OCI-M2 (cell line): ENCODE results near the gene LCN12.

Experiments
- DNase-seq: peaks from one replicate; lab custom pipeline; 2025; ENCODE audit not compliant: unreplicated experiment; lab: John Stamatoyannopoulos, UW

The LCN12 gene, protein sequence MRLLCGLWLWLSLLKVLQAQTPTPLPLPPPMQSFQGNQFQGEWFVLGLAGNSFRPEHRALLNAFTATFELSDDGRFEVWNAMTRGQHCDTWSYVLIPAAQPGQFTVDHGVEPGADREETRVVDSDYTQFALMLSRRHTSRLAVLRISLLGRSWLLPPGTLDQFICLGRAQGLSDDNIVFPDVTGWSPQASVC

DNA sequence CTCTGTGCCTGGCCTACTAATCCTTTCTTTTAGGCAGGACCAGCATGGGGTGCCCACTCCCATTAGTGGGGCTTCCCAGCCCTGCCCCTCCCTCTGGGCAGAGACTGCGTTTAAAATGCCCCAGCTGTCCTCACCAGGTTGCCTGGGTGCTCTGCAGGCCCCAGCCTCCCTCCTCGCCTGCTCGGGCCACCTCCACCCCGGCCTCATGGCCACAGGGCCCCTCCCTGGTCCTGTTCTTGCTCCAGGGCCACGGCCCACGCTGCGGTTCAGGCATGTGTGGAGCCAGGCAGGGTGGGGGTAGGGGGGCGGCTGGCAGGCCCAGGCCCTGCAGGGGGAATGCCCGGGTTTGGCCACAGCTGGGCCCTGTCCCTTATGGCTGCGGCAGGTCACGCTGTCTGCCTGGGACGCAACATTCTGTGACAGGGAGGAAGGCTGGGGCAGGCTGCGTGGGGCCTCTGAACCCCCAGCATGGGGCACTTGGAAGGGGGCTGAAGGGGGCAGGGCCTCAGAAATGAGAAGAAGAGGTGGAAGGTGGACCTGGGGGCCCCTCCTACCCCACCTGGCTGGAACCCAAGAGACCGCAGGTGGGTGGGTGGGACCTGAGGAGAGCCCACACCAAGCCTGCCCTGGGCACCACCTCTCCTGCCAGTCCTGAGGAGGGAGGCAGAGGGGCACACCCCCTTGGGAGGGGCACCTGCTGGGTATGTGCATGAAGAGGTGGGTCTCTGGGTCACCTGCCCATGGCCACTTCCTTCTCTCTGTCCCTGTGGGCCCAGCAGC lies at the start of gene LCN12:
Gene LCN12 (plus strand): TSS at position 733 of the 780 bp plus-strand sequence. CDS start 55 bp downstream, outside the sequence.
- no peak for DNase-seq

DNA sequence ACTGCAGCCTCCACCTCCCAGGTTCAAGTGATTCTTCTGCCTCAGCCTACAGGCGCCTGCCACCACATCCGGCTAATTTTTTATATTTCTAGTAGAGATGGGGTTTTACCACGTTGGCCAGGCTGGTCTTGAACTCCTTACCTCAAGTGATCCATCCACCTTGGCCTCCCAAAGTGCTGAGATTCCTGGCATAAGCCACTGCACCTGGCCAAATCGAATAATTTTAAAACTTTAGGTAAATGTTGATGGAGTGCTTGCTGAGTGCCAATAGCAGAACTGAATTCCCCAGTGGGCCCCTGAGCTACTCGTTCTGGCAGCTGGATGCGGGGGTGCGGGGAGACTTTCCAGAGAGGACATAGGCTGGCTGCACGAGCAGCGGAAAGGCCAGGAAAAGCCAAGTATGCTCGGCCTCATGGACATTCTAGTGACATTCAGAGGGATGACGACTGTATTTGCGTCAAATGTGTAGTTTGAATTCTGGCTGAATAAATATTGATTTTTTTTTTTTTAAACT lies 49.0 kb upstream of the LCN12 start:
- DNase-seq: no peak

DNA sequence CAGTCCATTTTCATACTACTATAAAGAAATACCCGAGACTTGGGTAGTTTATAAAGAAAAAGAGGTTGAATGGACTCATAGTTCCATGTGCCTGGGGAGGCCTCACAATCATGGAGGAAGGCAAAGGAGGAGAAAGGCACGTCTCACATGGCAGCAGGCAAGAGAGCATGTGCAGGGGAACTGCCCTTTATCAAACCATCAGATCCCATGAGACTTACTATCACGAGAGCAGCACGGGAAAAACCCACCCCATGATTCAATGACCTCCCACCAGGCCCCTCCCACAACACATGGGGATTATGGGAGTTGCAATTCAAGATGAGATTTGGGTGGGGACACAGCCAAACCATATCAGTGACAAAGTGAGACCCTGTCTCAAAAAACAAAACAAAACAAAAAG lies 45.8 kb upstream of the LCN12 start:
- DNase-seq: no peak

DNA sequence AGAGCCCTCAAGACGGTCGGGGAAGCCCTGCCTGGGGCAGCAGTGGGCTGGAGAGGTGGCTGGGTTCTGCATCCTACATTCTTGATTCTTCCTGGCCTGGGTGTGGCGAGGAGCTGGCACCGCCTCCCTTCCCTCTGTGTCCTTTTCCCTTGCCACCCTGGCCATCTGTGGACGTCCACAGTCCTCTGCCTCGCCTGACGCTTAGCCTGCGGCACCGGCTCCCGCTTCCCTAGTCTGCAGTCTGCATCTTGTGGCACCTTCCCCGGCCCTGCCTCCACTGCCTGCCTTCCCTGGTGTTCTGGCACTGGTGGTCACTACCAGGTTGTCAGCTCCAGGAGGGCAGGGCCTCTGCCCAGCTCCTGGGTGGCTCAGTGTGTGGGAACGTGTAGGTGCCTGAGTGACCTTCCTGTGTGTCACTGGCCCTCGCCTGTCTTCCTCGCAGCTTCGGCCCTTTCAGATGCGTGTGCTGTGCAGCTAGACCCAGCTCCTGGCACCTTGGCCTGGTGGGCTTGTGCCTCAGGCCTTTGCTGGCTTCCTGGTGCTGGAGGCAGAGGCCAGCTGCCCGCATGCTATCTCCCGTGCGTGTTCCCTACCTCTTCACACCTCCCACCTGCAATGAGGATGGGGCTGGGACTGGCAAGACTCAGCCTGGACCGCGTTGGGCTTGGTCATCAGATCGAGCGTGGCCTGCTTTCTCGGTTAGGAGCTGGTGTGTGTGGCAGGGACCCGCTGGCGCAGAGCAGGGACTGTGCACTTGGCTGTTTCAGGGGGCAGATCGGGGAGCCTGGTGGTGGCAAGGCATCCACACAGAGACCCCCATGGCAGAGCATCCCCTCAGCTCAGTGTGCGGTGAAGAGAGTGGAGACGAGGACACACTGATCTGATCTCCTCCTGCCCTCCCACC lies 44.8 kb upstream of the LCN12 start:
- DNase-seq: no peak

DNA sequence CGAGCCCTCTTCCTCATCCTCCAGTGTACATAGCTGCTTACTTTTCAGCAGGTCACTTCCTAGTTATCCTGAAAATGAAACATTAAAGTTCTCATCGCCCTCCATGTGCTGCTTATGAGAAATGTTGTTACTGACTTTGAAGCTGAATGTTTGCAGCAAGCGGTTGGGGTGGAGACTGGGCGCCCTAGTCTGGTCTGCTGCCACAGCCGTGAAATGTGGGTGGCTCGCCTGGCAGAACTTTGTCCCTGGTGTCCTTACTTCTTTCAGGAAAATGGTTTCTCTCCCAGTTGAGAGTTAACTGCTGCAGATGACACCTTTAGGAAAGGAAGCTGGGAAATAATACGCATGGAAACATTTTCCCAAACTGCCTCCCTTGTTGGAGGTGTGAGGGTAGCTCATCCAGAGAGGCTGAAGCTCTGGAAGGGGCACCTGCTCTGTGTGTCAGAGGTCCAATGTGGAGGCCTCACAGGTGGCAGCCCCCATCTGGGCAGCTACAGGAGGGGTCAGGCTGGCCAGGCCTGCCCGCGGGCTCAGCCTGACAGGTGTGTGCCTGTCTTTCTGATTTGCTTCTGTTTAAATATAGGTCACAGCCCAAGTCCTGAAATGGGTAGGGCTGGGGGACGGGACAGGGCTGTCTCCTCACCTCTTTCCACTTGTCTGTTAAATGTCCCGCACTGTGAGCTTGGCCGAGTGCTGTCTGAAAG lies 41.7 kb upstream of the LCN12 start:
- DNase-seq: no peak

DNA sequence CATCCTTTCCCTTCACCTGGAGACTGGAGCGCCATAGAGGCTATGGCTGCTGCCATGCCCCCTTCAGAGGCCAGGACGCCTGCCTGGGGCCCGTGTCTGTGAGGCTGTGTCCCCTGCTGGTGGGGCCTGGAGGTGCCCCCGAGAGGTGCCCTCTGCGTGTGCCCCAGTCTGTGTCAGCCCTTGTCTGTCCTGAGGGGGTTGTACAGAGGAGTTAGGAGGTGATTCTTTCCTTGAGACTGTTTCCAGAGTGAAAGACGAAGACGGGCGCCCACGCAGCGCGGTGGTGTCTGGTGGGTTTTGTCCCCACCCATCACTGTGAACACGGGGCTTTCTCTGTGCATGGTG lies 41.2 kb upstream of the LCN12 start:
- DNase-seq: no peak

DNA sequence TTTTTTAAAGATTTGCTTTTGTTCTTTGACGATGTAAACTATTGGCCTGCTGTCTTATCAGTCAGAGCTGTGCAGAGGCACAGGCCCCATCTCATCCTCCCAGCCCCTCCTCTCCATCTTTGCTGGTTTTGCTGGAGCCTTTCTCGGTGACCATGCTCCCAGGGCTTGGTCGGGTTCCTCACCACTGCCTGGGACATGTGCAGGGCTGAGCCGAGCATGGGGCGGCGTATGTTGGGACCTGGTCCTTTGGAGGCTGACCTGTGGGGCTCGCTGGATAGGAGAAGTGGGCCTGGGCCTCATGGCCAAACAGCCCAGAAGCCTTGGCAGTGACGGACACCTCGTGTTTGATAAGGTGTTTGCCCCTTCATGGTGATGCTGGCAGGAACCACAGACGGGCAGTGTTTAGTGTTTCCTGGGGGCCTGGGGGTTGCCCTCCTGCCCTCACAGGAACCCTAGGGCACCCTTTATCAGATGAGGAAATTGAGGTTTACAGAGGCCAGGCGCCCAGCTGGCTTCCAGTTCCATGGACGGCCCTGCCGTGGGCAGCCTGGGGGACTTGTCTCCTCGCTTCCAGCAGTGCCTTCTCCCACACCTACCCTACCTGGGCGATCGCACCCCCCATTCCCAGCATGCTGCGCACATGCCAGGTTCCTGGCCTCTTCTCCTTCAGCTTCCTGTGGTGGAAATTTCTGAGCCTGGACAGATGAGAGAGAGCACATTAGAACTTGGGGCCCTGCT lies 38.2 kb upstream of the LCN12 start:
- DNase-seq: no peak

DNA sequence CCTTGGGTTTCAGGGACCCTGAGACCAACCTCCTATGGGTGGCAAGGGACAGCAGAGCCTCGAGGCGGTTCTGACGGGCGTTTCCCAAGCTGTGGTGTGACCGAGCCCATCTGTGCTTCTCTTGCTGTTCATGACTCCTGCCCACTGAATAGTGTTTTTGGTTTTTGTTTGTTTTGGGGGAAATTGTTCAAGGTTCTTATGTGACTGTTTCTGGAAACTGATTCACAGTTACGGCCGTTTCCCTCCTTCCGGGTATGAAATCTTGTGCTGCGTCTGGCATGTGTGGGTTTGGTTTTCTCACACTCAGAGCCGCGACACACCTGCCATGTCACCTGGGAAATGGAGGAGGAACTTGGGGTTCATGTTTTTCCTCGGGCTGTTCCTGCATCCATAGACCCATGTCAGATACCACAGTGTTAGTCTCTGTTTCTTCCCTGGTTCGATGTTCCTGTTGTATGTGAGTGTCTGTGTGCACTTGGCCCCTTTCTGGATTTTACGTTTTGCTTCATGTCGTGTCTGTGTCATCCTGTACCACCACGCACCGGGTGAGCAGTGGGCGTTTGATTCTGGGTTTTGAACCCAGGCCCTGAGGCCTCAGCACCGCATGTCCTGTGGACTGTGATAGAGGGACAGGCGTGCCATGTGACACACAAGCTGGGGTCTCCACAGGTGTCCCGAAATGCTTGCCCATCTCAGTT lies 36.3 kb upstream of the LCN12 start:
- no peak for DNase-seq

DNA sequence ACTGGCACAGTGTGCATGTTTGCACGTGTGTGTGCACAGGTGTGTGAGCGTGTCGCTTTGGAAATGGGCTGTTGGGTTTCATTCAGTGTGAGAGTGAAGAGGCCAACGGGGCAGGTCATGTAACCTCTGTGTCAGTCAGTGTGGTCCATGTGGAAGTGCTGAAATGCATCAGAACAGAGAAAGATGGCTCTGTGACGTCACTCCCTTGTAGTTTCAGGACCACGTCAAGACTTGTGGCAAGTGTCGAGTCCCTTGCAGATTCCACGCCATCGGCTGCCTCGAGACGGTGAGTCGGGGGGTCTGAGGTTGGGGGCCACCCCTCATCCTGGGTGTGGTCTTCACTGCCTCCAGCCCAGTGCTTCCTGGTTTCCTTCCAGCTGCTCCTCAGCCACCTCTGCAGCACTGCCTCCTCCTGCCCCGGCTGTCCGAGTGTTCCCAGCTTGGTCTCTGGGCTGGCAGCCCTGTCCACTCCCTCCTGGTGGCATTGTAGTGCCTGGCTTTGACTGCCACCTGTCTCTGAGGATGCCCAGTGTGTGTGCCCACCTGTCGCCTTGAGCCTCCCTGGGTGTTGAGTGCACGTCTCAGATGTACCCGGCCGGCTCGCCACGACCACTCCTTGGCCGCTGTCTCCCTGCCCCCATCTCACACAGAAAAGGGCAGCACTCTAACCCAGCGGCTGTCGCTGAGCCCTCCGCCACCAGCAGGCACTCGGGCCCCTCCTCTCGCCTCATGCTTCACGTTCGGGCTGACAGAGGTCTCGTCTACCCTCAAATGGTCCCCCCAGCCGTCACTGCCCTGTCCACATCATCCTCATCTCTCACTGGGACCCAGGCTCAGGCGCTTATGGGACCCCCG lies 35.5 kb upstream of the LCN12 start:
- DNase-seq: no peak

DNA sequence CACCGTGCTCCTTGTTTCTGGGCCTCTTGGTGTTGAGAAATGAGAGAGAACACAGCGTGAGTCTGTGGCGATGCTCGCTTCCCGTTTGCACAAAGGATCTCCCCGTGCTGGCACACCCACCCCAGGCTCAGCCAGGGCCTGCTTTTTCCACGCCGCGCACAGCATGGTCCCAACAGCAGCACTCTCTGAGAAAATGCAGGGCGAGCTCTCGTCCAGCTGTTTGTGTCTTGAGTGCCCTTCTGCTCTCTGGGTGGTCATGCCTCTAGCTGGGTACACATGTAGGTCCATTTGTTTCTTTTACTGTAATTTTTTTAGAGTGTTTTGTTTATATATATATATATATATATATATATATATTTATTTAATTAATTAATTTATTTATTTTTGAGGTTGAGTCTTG lies 34.2 kb upstream of the LCN12 start:
- no peak for DNase-seq

DNA sequence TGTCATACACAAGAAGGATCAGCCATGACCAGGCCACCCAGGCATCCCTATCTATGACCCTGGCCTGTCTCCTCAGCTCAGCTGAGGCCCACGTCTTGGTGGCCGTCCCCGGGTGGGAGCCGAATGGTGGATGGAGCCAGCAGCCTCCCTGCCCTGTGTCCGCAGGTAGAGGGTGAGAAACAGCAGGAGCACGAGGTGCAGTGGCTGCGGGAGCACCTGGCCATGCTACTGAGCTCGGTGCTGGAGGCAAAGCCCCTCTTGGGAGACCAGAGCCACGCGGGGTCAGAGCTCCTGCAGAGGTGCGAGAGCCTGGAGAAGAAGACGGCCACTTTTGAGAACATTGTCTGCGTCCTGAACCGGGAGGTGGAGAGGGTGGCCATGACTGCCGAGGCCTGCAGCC lies 32.0 kb upstream of the LCN12 start:
- DNase-seq: no peak

DNA sequence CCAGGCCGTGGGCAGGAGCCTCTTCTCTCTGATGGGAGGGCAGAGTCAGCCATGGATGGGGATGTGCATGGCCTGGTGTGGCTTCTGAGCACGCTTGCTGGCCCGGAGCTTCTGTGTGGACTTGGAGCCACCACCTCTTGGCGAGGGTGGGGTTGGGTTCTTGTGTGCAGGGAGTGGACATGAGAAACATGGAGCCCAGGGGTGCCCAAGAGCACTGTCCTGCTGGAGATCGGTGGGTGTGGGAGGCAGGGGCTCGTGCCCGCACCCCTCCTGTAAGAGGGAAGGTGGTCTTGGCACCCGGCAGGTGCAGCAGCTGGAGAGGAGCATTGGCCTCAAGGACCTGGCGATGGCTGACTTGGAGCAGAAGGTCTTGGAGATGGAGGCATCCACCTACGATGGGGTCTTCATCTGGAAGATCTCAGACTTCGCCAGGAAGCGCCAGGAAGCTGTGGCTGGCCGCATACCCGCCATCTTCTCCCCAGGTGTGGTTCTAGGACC lies 31.3 kb upstream of the LCN12 start:
- DNase-seq: no peak

DNA sequence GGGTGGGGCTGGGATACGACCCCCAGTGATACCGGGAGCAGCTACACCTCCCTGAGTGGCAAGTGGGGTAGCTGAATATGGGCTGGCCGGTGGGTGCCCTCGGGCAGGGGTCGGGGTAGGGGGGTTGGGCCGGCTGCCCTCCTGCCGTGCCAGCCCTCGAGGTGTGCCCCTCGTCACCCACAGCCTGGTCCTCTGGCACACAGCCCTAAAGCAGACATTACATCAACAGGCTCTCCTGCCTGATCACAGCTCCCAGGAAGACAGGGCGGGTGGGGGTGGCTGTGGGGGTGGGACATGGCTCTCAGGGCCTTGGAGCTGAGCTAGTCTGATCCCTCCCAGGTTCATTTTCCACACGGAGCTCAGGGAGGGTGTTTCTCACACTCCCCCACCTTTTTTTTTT lies 30.8 kb upstream of the LCN12 start:
- DNase-seq: no peak

DNA sequence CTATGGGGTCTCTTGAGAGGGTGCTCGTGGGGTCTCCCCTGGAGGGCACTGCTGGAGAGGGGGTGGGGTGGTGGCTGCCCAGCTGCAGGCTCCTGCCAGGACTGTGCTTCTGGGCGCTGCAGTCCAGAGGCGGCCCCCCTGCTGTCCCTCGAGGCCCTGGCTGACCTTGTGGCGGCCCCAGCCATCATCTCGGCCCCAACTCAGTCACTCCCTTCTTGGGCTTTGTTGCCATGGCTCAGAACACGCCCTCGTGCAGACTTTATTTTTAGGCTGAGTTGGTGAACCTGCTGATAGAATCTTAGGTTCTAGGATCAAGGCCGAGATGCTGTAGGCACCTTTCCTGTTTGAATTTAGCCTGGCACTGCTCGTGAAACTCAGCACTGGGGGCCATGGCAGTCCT lies 30.4 kb upstream of the LCN12 start:
- no peak for DNase-seq

DNA sequence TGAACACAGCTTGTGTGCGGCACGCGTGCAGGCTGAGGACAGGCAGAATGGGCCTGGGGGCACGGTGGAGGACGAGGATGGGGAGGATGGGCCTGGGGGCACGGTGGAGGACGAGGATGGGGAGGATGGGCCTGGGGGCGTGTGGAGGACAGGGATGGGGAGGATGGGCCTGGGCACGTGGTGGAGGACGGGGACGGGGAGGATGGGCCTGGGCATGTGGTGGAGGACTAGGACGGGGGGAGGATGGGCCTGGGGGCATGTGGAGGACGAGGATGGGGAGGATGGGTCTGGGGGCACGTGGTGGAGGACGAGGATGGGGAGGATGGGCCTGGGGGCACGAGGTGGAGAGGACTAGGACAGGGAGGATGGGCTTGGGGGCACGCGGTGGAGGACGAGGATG lies 29.5 kb upstream of the LCN12 start:
- DNase-seq: no peak

DNA sequence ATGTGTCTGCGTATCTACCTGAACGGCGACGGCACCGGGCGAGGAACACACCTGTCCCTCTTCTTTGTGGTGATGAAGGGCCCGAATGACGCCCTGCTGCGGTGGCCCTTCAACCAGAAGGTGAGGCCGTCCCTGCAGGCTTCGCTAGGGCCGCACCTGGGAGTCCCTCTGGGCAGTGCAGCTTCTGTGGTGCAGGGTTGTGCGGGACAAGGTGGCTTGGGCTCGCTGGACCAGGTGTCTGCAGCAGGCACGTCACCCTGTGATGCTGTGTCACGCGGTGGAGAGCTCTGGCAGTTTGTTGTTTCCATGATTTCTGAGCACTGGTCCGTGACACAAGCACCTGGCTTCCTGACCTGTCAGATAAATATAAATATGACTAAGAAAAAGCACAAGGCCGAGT lies 28.2 kb upstream of the LCN12 start:
- no peak for DNase-seq

DNA sequence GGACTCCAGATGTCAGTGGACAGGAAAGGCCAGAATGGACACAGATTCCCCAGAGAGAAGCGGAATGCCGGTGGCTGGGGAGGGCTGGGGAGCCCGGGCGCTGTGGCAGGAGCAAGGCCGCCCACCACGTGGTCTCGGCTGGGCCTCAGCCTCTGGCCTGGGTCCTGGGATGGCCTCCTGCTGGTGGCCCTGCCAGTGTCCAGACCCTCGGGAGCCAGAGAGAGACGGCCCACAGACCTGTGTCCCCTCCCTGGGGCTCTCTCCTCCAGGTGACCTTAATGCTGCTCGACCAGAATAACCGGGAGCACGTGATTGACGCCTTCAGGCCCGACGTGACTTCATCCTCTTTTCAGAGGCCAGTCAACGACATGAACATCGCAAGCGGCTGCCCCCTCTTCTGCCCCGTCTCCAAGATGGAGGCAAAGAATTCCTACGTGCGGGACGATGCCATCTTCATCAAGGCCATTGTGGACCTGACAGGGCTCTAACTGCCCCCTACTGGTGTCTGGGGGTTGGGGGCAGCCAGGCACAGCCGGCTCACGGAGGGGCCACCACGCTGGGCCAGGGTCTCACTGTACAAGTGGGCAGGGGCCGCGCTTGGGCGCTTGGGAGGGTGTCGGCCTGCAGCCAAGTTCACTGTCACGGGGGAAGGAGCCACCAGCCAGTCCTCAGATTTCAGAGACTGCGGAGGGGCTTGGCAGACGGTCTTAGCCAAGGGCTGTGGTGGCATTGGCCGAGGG lies 26.5 kb upstream of the LCN12 start:
- DNase-seq: no peak

DNA sequence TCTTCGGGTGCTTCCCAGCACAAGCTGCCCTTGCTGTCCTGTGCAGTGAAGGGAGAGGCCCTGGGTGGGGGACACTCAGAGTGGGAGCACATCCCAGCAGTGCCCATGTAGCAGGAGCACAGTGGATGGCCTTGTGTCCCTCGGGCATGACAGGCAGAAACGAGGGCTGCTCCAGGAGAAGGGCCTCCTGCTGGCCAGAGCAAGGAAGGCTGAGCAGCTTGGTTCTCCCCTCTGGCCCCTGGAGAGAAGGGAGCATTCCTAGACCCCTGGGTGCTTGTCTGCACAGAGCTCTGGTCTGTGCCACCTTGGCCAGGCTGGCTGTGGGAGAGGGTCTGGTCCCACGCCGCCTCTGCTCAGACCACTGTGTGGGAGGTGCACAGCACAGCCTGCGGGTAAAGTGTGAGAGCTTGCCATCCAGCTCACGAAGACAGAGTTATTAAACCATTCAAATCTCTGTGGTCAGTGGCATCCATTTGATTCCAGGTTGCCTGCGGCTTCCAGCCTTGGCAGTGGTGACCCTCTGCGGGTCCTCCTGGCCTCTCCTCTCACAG lies 25.8 kb upstream of the LCN12 start:
- DNase-seq: no peak
